ENCODE measurements around the gene CCDC196. TPM values are rescaled to one million over a fixed set of nuclear protein-coding genes. Genes with fewer than 3 reads are reported as not detected.
A peak's percentile ranks its signal among the peaks of the same experiment; 100 is the strongest.
"Not testable (repeated sequence)": the region's sequence is repeated elsewhere in the genome, so short reads cannot be mapped to it uniquely, and the experiment has no call there.

CCDC196 gene
- total and polyA plus RNA-seq, 5 donors from 2014 or later = not detected

- peaks cover 5% of the 10 kb centered on the region for H3K36me3 Mint-ChIP-seq
- H3K4me3 Mint-ChIP-seq = no peak overlapping the region
- peak overlapping the region in 2 of 3 donors; percentile 24 to 55 for H3K27ac Mint-ChIP-seq
- H3K9me3 Mint-ChIP-seq = no peaks in the 10 kb centered on the region
- H3K4me1 ChIP-seq (ENCODE audit: control insufficient read depth, insufficient read depth, low read length, poor library complexity, severe bottlenecking) = no peaks in the 10 kb centered on the region
- DNase-seq (no peak), ATAC-seq (ENCODE audit: low read depth in 2 of 2) (no peak)
- peaks cover 0 to 17% (median 15%) of the 10 kb centered on the region in 4 donors for H3K4me1 Mint-ChIP-seq
- no peak overlapping the region for H3K4me3 ChIP-seq (ENCODE audit: low read depth, low read length)
- no peak overlapping the region for H3K27ac ChIP-seq (ENCODE audit: insufficient read depth, low read length, poor library complexity, severe bottlenecking)
- H3K36me3 ChIP-seq (ENCODE audit: control insufficient read depth, insufficient read depth, low read length) = no peaks in the 10 kb centered on the region
- H3K27me3 Mint-ChIP-seq = no peaks in the 10 kb centered on the region
- no peaks in the 10 kb centered on the region for H3K27me3 ChIP-seq (ENCODE audit: control insufficient read depth, insufficient read depth, low read length)
- H3K9me3 ChIP-seq (ENCODE audit: control insufficient read depth in 2 of 2, low read length in 2 of 2) = no peaks in the 10 kb centered on the region
Measured at GRCh38 chr14:66496188-66496807, 10.1 kb downstream of the CCDC196 start.

DNA sequence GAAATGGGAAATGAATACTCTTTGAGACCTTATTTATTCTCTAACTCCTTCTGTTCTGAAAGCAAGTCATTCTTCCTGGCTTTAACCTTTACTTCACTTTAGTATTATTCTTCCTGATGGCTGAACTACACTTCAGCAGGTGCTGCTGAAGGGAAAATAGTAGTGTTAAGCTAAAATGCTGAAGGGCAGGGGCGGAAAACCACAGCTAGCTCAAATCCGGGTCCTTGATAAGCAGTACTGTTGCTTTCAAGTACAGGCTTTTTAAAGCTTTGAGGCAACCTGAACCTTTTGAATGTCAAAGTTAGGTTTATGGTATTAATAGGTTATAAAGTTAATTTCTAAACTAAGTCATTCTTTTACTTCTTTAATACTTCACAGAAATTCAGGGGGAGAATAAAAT is 10.7 kb downstream of the CCDC196 start:
- H3K4me3 Mint-ChIP-seq = peak overlapping the region in 2 of 4 donors; percentile 23 to 42
- no peak overlapping the region for H3K27ac ChIP-seq (ENCODE audit: insufficient read depth, low read length, poor library complexity, severe bottlenecking)
- H3K4me1 Mint-ChIP-seq = peaks cover 0 to 17% (median 15%) of the 10 kb centered on the region in 4 donors
- H3K4me3 ChIP-seq (ENCODE audit: low read depth, low read length) = no peak overlapping the region
- H3K36me3 Mint-ChIP-seq = no peaks in the 10 kb centered on the region
- ATAC-seq (ENCODE audit: low read depth in 2 of 2) (peak in 1 of 2 donors; percentile 43), DNase-seq (peak in 1 of 3 donors; percentile 63)
- H3K27ac Mint-ChIP-seq = peak overlapping the region in 2 of 3 donors; percentile 24 to 55
- H3K4me1 ChIP-seq (ENCODE audit: control insufficient read depth, insufficient read depth, low read length, poor library complexity, severe bottlenecking) = no peaks in the 10 kb centered on the region
- H3K36me3 ChIP-seq (ENCODE audit: control insufficient read depth, insufficient read depth, low read length) = no peaks in the 10 kb centered on the region
- H3K9me3 ChIP-seq (ENCODE audit: control insufficient read depth in 2 of 2, low read length in 2 of 2) = no peaks in the 10 kb centered on the region
- no peaks in the 10 kb centered on the region for H3K27me3 ChIP-seq (ENCODE audit: control insufficient read depth, insufficient read depth, low read length)
- H3K27me3 Mint-ChIP-seq = no peaks in the 10 kb centered on the region
- H3K9me3 Mint-ChIP-seq = no peaks in the 10 kb centered on the region

DNA sequence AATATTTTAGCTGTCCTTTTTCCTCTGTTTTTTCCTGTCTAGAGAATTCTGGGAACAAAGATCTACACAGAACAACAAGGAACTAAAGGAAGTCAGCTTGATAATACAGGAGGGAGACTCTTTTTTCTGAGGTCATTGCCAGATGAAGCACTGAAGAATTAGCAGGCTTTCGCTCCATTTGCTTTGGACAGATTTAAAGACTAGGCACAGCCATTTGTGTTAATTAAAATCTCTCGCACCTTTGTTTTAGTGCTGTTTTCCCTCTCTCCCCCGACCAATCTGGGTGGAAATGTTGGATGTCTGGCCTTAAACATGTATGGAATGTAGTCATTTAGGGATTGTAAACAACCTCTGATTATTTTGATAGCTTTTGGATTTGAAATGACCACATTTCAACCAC is 12.1 kb downstream of the CCDC196 start:
- Histone ChIP-seq H3K4me1 (ENCODE audit: control insufficient read depth, insufficient read depth, low read length, poor library complexity, severe bottlenecking) (no peaks in the 10 kb centered on the region), H3K36me3 (ENCODE audit: control insufficient read depth, insufficient read depth, low read length) (no peaks in the 10 kb centered on the region), H3K4me3 (ENCODE audit: low read depth, low read length) (no peak overlapping the region), H3K9me3 (ENCODE audit: control insufficient read depth in 2 of 2, low read length in 2 of 2) (no peaks in the 10 kb centered on the region), H3K27ac (ENCODE audit: insufficient read depth, low read length, poor library complexity, severe bottlenecking) (no peak overlapping the region), H3K27me3 (ENCODE audit: control insufficient read depth, insufficient read depth, low read length) (no peaks in the 10 kb centered on the region)
- H3K27me3 Mint-ChIP-seq = no peaks in the 10 kb centered on the region
- no peak overlapping the region for H3K4me3 Mint-ChIP-seq
- no peaks in the 10 kb centered on the region for H3K36me3 Mint-ChIP-seq
- no peak overlapping the region for H3K27ac Mint-ChIP-seq
- DNase-seq (no peak), ATAC-seq (ENCODE audit: low read depth in 2 of 2) (no peak)
- H3K4me1 Mint-ChIP-seq = peaks cover 0 to 17% (median 15%) of the 10 kb centered on the region in 4 donors
- H3K9me3 Mint-ChIP-seq = no peaks in the 10 kb centered on the region

DNA sequence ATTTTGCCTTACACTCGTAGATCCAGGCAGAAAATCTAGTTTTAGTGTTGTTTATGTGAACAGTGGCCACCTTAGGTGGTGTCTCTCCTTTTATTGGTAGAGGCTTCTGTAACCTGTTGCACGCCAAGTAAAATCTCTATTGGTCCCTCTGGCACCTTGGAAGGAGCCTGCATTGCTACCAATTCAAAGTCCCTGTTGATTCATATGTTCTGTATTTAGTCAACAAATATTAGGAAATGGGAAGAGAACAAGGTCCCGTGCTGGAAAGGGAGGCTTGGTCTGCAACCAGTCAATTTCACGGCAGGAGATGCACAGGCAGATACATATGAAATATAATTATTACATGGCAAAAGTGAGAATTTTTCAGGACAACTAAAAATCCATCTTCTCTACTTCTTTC is 15.4 kb downstream of the CCDC196 start:
- Histone ChIP-seq H3K36me3 (ENCODE audit: control insufficient read depth, insufficient read depth, low read length) (no peaks in the 10 kb centered on the region), H3K9me3 (ENCODE audit: control insufficient read depth in 2 of 2, low read length in 2 of 2) (no peaks in the 10 kb centered on the region), H3K27me3 (ENCODE audit: control insufficient read depth, insufficient read depth, low read length) (no peaks in the 10 kb centered on the region), H3K4me3 (ENCODE audit: low read depth, low read length) (no peak overlapping the region), H3K27ac (ENCODE audit: insufficient read depth, low read length, poor library complexity, severe bottlenecking) (no peak overlapping the region), H3K4me1 (ENCODE audit: control insufficient read depth, insufficient read depth, low read length, poor library complexity, severe bottlenecking) (no peaks in the 10 kb centered on the region)
- ATAC-seq (ENCODE audit: low read depth in 2 of 2) (no peak), DNase-seq (no peak)
- Mint-ChIP-seq H3K9me3 (no peaks in the 10 kb centered on the region), H3K36me3 (no peaks in the 10 kb centered on the region), H3K4me3 (no peak overlapping the region), H3K27me3 (no peaks in the 10 kb centered on the region), H3K27ac (no peak overlapping the region), H3K4me1 (peaks cover 0 to 10% (median 7%) of the 10 kb centered on the region in 4 donors)

DNA sequence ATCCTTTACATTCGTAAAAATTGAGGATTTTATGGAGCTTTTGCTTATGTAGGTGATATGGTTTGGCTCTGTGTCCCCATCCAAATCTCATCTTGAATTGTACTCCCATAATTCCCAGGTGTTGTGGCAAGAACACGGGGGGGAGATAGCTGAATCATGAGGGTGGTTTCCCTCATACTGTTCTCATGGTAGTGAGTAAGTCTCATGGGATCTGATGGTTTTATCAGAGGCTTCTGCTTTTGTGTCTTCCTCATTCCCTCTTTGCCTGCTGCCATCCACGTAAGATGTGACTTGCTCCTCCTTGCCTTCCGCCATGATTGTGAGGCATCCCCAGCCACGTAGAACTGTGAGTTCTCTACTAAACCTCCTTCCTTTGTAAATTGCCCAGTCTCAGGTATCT is 16.7 kb downstream of the CCDC196 start:
- H3K36me3 Mint-ChIP-seq; H3K36me3 ChIP-seq (ENCODE audit: control insufficient read depth, insufficient read depth, low read length); H3K4me3 ChIP-seq (ENCODE audit: low read depth, low read length); H3K27me3 ChIP-seq (ENCODE audit: control insufficient read depth, insufficient read depth, low read length); H3K27me3 Mint-ChIP-seq; DNase-seq; H3K9me3 ChIP-seq (ENCODE audit: control insufficient read depth in 2 of 2, low read length in 2 of 2); H3K4me3 Mint-ChIP-seq; ATAC-seq (ENCODE audit: low read depth in 2 of 2); H3K27ac Mint-ChIP-seq; H3K4me1 ChIP-seq (ENCODE audit: control insufficient read depth, insufficient read depth, low read length, poor library complexity, severe bottlenecking); H3K27ac ChIP-seq (ENCODE audit: insufficient read depth, low read length, poor library complexity, severe bottlenecking); H3K9me3 Mint-ChIP-seq: not testable (repeated sequence)
- peaks cover 0 to 16% (median 10%) of the 10 kb centered on the region in 4 donors for H3K4me1 Mint-ChIP-seq

DNA sequence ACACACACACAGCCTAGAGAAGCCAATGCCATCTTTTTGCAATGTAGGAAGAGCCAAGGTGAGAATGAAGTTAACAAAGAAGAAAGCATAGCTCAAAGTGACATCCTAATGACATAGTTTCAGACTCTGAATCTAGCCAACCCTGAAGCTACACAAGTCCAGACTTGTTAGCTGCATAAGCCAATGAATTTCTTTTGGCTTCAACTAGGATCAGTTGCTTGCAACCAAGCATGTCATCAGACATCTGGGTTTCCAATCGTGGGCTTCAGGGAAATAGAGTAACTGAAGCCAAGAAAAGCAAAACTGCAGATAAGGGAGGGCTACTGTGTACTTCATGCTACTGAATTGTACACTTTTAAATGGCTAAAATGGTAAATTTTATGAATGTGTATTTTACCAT is 17.4 kb downstream of the CCDC196 start:
- Histone ChIP-seq H3K4me3 (ENCODE audit: low read depth, low read length) (no peak overlapping the region), H3K27me3 (ENCODE audit: control insufficient read depth, insufficient read depth, low read length) (no peaks in the 10 kb centered on the region), H3K4me1 (ENCODE audit: control insufficient read depth, insufficient read depth, low read length, poor library complexity, severe bottlenecking) (peaks cover 7% of the 10 kb centered on the region), H3K36me3 (ENCODE audit: control insufficient read depth, insufficient read depth, low read length) (no peaks in the 10 kb centered on the region), H3K27ac (ENCODE audit: insufficient read depth, low read length, poor library complexity, severe bottlenecking) (no peak overlapping the region), H3K9me3 (ENCODE audit: control insufficient read depth in 2 of 2, low read length in 2 of 2) (no peaks in the 10 kb centered on the region)
- H3K27ac Mint-ChIP-seq = peak overlapping the region in 1 of 3 donors; percentile 16
- peak overlapping the region in 1 of 4 donors; percentile 54 for H3K4me3 Mint-ChIP-seq
- H3K4me1 Mint-ChIP-seq = peaks cover 0 to 20% (median 10%) of the 10 kb centered on the region in 4 donors
- H3K9me3 Mint-ChIP-seq = no peaks in the 10 kb centered on the region
- H3K27me3 Mint-ChIP-seq = peaks cover 9% of the 10 kb centered on the region
- H3K36me3 Mint-ChIP-seq = no peaks in the 10 kb centered on the region
- ATAC-seq (ENCODE audit: low read depth in 2 of 2) = no peak
- no peak for DNase-seq

DNA sequence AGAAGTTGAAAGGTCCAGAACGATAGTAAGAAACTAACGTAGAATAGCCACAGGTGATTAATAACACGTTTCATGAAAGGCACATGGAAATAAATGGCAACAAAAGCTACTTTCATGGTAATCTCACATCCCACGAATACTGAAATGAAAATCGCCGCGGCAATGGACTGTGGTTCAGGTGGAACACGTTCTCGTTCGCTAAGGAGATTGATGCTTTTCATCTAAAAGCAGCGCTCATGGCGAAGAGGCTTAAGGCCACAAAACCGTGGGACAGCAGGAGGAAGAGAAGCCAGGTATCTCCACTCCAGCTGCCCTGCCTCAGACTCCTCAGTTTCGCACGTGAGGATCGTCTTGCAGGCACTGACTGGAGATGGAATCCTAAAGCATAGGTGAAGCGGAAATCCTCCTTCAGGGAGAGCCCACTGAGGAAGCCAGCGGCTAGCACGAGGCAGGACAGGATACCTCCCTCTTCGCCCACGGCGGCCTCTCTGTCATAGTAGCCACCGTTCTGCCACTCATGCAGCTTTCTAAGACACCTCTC is 21.1 kb downstream of the CCDC196 start:
- peak overlapping the region; percentile 92 to 95 (median 93) for H3K27ac Mint-ChIP-seq
- Histone ChIP-seq H3K27me3 (ENCODE audit: control insufficient read depth, insufficient read depth, low read length) (peaks cover 2% of the 10 kb centered on the region), H3K4me3 (ENCODE audit: low read depth, low read length) (peak overlapping the region; percentile 95), H3K4me1 (ENCODE audit: control insufficient read depth, insufficient read depth, low read length, poor library complexity, severe bottlenecking) (peaks cover 15% of the 10 kb centered on the region), H3K36me3 (ENCODE audit: control insufficient read depth, insufficient read depth, low read length) (no peaks in the 10 kb centered on the region), H3K27ac (ENCODE audit: insufficient read depth, low read length, poor library complexity, severe bottlenecking) (peak overlapping the region; percentile 75), H3K9me3 (ENCODE audit: control insufficient read depth in 2 of 2, low read length in 2 of 2) (no peaks in the 10 kb centered on the region)
- peak; percentile 3 to 9 for ATAC-seq (ENCODE audit: low read depth in 2 of 2)
- H3K4me3 Mint-ChIP-seq = peak overlapping the region; percentile 99 to 100 (median 100)
- H3K4me1 Mint-ChIP-seq = peaks cover 20 to 47% (median 36%) of the 10 kb centered on the region in 4 donors
- no peaks in the 10 kb centered on the region for H3K9me3 Mint-ChIP-seq
- peak in 1 of 3 donors; percentile 10 for DNase-seq
- H3K36me3 Mint-ChIP-seq = no peaks in the 10 kb centered on the region
- peaks cover 17% of the 10 kb centered on the region for H3K27me3 Mint-ChIP-seq
